ENCODE data around the gene RAB8B.

DNA sequence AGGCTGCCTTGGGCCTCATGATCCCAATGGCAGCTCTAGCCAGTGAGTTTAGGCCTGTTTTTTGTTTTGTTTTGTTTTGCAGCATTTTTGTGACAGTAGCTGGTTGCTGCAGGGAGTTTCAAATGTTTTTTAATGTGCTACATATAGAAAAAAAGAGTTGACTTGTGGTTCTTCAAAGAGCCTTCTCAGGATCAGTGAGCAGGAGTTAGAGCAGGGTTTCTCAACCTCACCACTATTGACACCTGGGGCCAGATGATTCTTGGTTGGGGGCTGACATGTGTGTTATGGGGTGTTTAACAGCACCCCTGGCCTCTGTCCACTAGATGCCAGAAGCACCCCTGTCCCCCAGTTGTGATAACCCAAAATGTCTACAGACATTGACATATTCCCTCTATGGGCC is 105.9 kb downstream of the RAB8B start:
- TF ChIP-seq POLR2A (IDR thresholded peaks at IDR 0.05) (no peak), CTCF (IDR thresholded peaks at IDR 0.05 in 4 of 5, conservative IDR thresholded peaks at IDR 0.05 in 1 of 5) (no peak)
